Measurements from ENCODE around the gene PDSS2.
"Not testable (repeated sequence)": the region's sequence is repeated elsewhere in the genome, so short reads cannot be mapped to it uniquely, and the experiment has no call there.

PDSS2 gene

GRCh38 chr6:107314531-107314939, 144.8 kb downstream of the PDSS2 start:
- CTCF ChIA-PET = interaction anchor here (1.7 kb wide), 1 partner anchor 9 kb away, joined by 6 read pairs; no protein-coding TSS in a partner anchor
- no peak for DNase-seq (ENCODE audit: extremely low spot score)
- TF ChIP-seq CTCF (IDR thresholded peaks at IDR 0.05; ENCODE audit: control extremely low read depth, extremely low read depth, low read depth, missing control alignments) = no peak
- POLR2A ChIA-PET = no interaction called here

DNA sequence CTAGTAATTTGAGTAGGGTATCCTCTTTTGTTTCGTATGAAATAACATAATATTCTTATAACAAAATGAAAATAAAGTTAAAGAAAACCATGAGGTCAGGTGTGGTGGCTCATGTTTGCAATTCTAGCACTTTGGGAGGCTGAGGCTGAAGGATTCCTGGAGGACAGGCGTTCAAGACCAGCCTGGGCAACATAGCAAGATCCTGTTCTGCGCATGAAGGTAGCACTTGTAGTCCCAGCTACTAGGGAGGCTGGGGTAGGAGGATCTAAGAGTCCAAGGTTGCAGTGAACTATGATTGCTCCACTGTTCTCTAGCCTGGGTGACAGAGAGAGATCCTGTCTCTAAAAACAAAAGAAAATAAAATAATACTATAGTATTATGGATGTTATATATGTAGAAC, 145.6 kb downstream of the PDSS2 start:
- ChIA-PET CTCF (interaction anchor here (1.7 kb wide), 1 partner anchor 9 kb away, joined by 6 read pairs; no protein-coding TSS in a partner anchor), POLR2A (no interaction called here)
- no peak for TF ChIP-seq CTCF (IDR thresholded peaks at IDR 0.05; ENCODE audit: control extremely low read depth, extremely low read depth, low read depth, missing control alignments)
- DNase-seq (ENCODE audit: extremely low spot score) = no peak

DNA sequence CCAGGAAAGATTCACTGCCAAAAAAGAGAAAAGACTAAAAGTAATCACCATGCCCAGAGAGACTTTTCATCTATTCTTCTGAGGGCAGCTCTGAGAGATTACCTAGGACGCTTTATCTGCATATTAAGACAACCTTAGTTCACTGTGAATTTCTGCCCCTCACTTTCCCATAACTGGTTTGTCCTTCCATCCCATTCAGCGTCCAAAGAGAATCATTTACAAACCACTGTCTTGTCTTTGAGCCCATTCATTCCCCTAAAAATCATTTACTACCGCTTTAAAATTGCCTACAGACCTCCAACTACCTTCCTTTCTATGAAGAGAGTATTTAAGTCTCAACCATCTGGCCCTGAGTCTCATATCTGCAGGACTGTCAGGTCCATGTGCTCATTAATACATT, 149.0 kb downstream of the PDSS2 start:
- CTCF ChIA-PET = interaction anchor here (0.9 kb wide), 1 partner anchor 8 kb away, joined by 4 read pairs; no protein-coding TSS in a partner anchor
- no peak for TF ChIP-seq CTCF (IDR thresholded peaks at IDR 0.05; ENCODE audit: control extremely low read depth, extremely low read depth, low read depth, missing control alignments)
- POLR2A ChIA-PET = no interaction called here
- DNase-seq (ENCODE audit: extremely low spot score) = no peak

- CTCF ChIA-PET = interaction anchor here (1.0 to 1.6 kb wide), 3 partner anchors 9 to 151 kb away, joined by 3 to 6 read pairs (median 3); partner anchors contain the start of gene PDSS2
These were observed 150.7 kb downstream of the PDSS2 start for GRCh38 chr6:107308677-107309076.

DNA sequence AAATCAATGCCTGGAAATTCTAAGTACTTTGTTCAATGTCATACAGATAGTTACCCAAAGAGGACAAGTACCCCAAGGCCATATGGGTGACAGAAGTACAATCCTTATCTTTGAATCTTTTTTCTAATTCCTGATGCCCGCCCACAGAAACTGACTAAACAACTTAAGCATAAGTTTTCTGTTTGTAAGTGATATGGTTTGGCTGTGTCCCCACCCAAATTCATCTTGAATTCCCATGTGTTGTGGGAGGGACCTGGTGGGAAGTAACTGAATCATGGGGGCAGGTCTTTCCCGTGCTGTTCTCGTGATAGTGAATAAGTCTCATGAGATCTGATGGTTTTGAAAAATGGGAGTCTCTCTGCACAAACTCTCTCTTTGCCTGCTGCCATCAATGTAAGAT, 153.4 kb downstream of the PDSS2 start:
- CTCF ChIA-PET; DNase-seq (ENCODE audit: extremely low spot score); POLR2A ChIA-PET: not testable (repeated sequence)

More at GRCh38 chr6:107308677-107309076, 150.7 kb downstream of the PDSS2 start:
- DNase-seq (ENCODE audit: extremely low spot score) = no peak
- POLR2A ChIA-PET = no interaction called here
- TF ChIP-seq CTCF (IDR thresholded peaks at IDR 0.05; ENCODE audit: control extremely low read depth, extremely low read depth, low read depth, missing control alignments) = no peak

DNA sequence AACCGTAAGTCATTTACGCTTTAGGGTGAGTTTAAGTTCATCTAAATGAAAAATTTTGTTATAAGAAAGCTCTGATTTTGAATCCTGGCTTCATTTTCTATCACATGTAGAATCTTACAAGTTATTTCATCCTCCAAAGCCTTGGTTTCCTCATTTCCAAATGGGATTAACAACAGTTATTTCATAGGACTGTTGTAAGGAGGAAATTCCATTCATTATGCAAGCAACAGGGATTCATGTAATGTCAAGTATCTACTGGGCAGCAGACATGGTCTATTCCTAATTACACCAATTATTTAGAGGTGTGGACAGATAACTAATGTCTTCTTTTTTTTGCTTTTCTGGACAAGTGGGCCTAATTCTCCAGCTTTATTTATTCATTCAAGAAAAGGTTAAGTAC, 154.0 kb downstream of the PDSS2 start:
- no peak for DNase-seq (ENCODE audit: extremely low spot score)
- no peak for TF ChIP-seq CTCF (IDR thresholded peaks at IDR 0.05; ENCODE audit: control extremely low read depth, extremely low read depth, low read depth, missing control alignments)
- ChIA-PET CTCF (no interaction called here), POLR2A (no interaction called here)

GRCh38 chr6:107304421-107305025, 154.8 kb downstream of the PDSS2 start:
- ChIA-PET POLR2A (no interaction called here), CTCF (interaction anchor here (1.0 kb wide), 1 partner anchor 12 kb away, joined by 3 read pairs; no protein-coding TSS in a partner anchor)
- no peak for DNase-seq (ENCODE audit: extremely low spot score)
- no peak for TF ChIP-seq CTCF (IDR thresholded peaks at IDR 0.05; ENCODE audit: control extremely low read depth, extremely low read depth, low read depth, missing control alignments)

Measured in GM10248 (cell line).